ENCODE data around the gene LILRB4.

- no peak for TF ChIP-seq CTCF (tag by site-specific recombination; IDR thresholded peaks at IDR 0.05)
- no peak for TF ChIP-seq TCF7L2 (IDR thresholded peaks at IDR 0.05; ENCODE audit: borderline replicate concordance, low read depth, low read length)
- TF ChIP-seq ZNF664 (tag by site-specific recombination; IDR thresholded peaks at IDR 0.05) = no peak
- no peak for TF ChIP-seq ZNF248 (tag by site-specific recombination; IDR thresholded peaks at IDR 0.05)
- no peak for TF ChIP-seq ZFHX2 (tag by site-specific recombination; conservative IDR thresholded peaks at IDR 0.05)
- TF ChIP-seq REPIN1 (tag by site-specific recombination; IDR thresholded peaks at IDR 0.05; ENCODE audit: low read depth) = no peak
- no peak for TF ChIP-seq HOXD13 (CRISPR knock-in tag; IDR thresholded peaks at IDR 0.05; ENCODE audit: borderline replicate concordance)
- TF ChIP-seq, protein P1, sequence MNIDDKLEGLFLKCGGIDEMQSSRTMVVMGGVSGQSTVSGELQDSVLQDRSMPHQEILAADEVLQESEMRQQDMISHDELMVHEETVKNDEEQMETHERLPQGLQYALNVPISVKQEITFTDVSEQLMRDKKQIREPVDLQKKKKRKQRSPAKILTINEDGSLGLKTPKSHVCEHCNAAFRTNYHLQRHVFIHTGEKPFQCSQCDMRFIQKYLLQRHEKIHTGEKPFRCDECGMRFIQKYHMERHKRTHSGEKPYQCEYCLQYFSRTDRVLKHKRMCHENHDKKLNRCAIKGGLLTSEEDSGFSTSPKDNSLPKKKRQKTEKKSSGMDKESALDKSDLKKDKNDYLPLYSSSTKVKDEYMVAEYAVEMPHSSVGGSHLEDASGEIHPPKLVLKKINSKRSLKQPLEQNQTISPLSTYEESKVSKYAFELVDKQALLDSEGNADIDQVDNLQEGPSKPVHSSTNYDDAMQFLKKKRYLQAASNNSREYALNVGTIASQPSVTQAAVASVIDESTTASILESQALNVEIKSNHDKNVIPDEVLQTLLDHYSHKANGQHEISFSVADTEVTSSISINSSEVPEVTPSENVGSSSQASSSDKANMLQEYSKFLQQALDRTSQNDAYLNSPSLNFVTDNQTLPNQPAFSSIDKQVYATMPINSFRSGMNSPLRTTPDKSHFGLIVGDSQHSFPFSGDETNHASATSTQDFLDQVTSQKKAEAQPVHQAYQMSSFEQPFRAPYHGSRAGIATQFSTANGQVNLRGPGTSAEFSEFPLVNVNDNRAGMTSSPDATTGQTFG (tag by site-specific recombination; IDR thresholded peaks at IDR 0.05; ENCODE audit: borderline replicate concordance) = no peak
- TF ChIP-seq ZNF501 (tag by site-specific recombination; IDR thresholded peaks at IDR 0.05) = no peak
- TF ChIP-seq, protein P2, sequence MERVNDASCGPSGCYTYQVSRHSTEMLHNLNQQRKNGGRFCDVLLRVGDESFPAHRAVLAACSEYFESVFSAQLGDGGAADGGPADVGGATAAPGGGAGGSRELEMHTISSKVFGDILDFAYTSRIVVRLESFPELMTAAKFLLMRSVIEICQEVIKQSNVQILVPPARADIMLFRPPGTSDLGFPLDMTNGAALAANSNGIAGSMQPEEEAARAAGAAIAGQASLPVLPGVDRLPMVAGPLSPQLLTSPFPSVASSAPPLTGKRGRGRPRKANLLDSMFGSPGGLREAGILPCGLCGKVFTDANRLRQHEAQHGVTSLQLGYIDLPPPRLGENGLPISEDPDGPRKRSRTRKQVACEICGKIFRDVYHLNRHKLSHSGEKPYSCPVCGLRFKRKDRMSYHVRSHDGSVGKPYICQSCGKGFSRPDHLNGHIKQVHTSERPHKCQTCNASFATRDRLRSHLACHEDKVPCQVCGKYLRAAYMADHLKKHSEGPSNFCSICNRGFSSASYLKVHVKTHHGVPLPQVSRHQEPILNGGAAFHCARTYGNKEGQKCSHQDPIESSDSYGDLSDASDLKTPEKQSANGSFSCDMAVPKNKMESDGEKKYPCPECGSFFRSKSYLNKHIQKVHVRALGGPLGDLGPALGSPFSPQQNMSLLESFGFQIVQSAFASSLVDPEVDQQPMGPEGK (tag by site-specific recombination; IDR thresholded peaks at IDR 0.05) = no peak
- TF ChIP-seq, protein P3, sequence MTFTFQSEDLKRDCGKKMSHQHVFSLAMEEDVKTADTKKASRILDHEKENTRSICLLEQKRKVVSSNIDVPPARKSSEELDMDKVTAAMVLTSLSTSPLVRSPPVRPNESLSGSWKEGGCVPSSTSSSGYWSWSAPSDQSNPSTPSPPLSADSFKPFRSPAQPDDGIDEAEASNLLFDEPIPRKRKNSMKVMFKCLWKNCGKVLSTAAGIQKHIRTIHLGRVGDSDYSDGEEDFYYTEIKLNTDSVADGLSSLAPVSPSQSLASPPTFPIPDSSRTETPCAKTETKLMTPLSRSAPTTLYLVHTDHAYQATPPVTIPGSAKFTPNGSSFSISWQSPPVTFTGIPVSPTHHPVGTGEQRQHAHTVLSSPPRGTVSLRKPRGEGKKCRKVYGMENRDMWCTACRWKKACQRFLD (tag by site-specific recombination; IDR thresholded peaks at IDR 0.05) = no peak
These were observed 2.7 kb downstream of the LILRB4 start for GRCh38 chr19:54665530-54665929.

All from HEK293 (cell line).